HG02884 (cell line): ENCODE results near the gene DLL1.

Experiments used
- ATAC-seq: cut with Tn5 transposase; IDR thresholded peaks from one replicate; pipeline ENCODE4 v1.9.1; 2021; ENCODE audit warnings: mild to moderate bottlenecking, moderate library complexity; ENCODE audit not compliant: unreplicated experiment

The DLL1 gene

DNA sequence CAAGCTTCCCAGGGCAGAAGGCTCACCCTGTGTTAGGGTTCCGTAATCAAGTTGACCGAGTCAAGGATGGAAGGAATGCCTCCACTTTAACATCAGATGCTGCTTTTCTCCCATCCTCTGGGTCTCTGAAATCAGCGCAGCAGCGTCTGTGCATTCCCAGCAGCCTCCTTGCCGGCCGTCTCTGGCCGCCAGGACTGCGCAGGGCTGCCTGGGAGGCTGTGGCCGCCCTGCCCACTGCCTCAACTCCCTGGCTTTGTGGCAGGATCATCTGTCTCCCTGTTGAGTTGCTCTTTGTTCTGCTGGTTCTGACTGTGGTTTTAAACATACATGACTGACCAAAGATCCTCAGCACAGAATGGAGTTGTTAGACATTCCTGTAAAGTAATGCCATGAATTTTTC lies 56.5 kb downstream of the DLL1 start:
- ATAC-seq = no peak

DNA sequence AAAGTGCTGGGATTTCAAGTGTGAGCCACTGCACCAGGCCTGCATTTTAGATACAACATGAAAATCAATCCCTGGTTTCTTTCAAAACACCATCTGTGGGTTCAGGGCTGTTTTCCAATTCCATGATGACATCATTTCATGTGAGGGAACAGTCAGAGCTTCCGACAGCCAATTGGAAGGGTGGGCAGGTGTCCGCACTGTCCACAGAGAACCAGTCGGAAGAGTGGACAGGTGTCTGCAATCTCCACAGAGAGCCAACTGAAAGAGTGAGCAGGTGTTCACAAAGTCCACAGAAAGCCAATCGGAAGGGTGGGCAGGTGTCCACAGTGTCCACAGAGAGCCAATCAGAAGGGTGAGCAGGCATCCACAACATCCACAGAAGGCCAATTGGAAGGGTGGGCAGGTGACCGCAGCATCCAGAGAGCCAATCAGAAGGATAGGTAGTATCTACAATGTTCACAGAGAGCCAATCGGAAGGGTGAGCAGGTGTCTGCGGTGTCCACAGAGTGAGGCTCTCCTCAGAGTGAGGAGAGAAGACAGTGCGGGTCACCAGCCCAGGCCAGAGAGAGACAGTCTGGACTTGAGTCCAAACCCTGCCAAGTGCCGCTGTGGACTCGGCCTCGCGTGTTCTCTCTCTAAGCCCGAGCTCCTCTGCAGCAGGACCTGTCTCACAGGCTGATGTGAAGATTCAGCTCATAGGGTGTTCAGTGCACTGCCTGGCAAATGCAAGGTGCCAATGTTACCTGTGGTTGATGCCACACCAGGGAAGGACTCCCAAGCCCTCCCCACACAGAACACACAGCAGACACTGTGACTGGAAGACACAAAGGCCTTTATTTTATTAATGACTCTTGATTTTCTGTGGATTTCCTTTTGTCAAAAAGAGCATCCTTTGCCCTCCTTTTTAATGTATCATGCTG lies 57.3 kb downstream of the DLL1 start:
- ATAC-seq = no peak
